Neural cell (in vitro differentiated cells): Measurements from ENCODE around the gene WRAP73. TPM values are rescaled to one million over a fixed set of nuclear protein-coding genes. Genes with fewer than 3 reads are reported as not detected.

Experiments used
- H2AFZ ChIP-seq: fragments of 200-600, 300-800 bp; sonication (generic), shearing (Covaris generic); 2 replicates; pipeline ENCODE4 v1.6.0; 2014; ENCODE audit warnings: low read depth, mild to moderate bottlenecking, antibody characterized with exemption, low read length, moderate library complexity
- H3F3A ChIP-seq: fragments of 200-600 bp; shearing (Covaris generic); 2 replicates; pipeline ENCODE4 v1.6.1; 2016; ENCODE audit warnings: mild to moderate bottlenecking, moderate library complexity, mixed read lengths, antibody characterized with exemption, low read length; ENCODE audit not compliant: insufficient read depth, poor library complexity, severe bottlenecking
- H3K27ac ChIP-seq: fragments of 200-600, 300-800 bp; sonication (generic), shearing (Covaris generic); 2 replicates; pipeline ENCODE4 v1.5.1; 2014; ENCODE audit warnings: mild to moderate bottlenecking, low read length, moderate library complexity
- H3K27me3 ChIP-seq: fragments of 300-800, 200-600 bp; sonication (generic), shearing (Covaris generic); 2 replicates; pipeline ENCODE4 v1.6.0; 2014; ENCODE audit warnings: mild to moderate bottlenecking, low read depth, low read length, moderate library complexity; ENCODE audit not compliant: insufficient read depth
- H3K36me3 ChIP-seq: fragments of 300-800, 200-600 bp; sonication (generic), shearing (Covaris generic); 2 replicates; pipeline ENCODE4 v1.5.1; 2014; ENCODE audit warnings: mild to moderate bottlenecking, antibody characterized with exemption, low read length, moderate library complexity; ENCODE audit not compliant: insufficient read depth
- H3K4me2 ChIP-seq: fragments of 300-800, 200-600 bp; sonication (generic), shearing (Covaris generic); 2 replicates; pipeline ENCODE4 v1.6.0; 2014; ENCODE audit warnings: mild to moderate bottlenecking, low read length
- H3K4me3 ChIP-seq: fragments of 300-800, 200-600 bp; sonication (generic), shearing (Covaris generic); 2 replicates; pipeline ENCODE4 v1.5.1; 2014; ENCODE audit warnings: mild to moderate bottlenecking, low read length, moderate library complexity
- H3K79me2 ChIP-seq: fragments of 200-600 bp; shearing (Covaris generic); replicated peaks from 2 replicates; pipeline ENCODE4 v1.6.0; 2014; ENCODE audit warnings: mild to moderate bottlenecking, low read length, moderate library complexity; ENCODE audit not compliant: insufficient read depth
- H3K9ac ChIP-seq: fragments of 300-800, 200-600 bp; sonication (generic), shearing (Covaris generic); 2 replicates; pipeline ENCODE4 v1.6.1; 2016; ENCODE audit warnings: mild to moderate bottlenecking, low read length, mixed read lengths
- H3K9me2 ChIP-seq: fragments of 200-600 bp; shearing (Covaris generic); 2 replicates; pipeline ENCODE4 v1.6.1; 2016; ENCODE audit warnings: mild to moderate bottlenecking, low read length, mixed read lengths; ENCODE audit not compliant: insufficient read depth
- H3K9me3 ChIP-seq: fragments of 200-600, 300-800 bp; sonication (generic), shearing (Covaris generic); 2 replicates; pipeline ENCODE4 v1.6.1; 2016; ENCODE audit warnings: mild to moderate bottlenecking, mixed run types, low read length, moderate library complexity, mixed read lengths
- H4K20me1 ChIP-seq: fragments of 200-600 bp; shearing (Covaris generic); 2 replicates; pipeline ENCODE4 v1.6.1; 2016; ENCODE audit warnings: mild to moderate bottlenecking, mixed run types; ENCODE audit not compliant: insufficient read depth
- CTCF ChIP-seq: fragments of 450-650 bp; IDR thresholded peaks from 2 replicates; pipeline ENCODE4 v1.5.1; 2014; ENCODE audit warnings: antibody characterized with exemption, mild to moderate bottlenecking, moderate library complexity; ENCODE audit not compliant: poor library complexity, severe bottlenecking
- EP300 ChIP-seq: fragments of 450-650 bp; conservative IDR thresholded peaks from 2 replicates; pipeline ENCODE4 v1.6.1; 2014; ENCODE audit warnings: antibody characterized with exemption, mild to moderate bottlenecking, moderate library complexity; ENCODE audit not compliant: poor library complexity, severe bottlenecking
- MXI1 ChIP-seq: fragments of 450-650 bp; conservative IDR thresholded peaks from 2 replicates; pipeline ENCODE4 v1.6.1; 2014; ENCODE audit warnings: antibody characterized with exemption, mild to moderate bottlenecking; ENCODE audit not compliant: poor library complexity, severe bottlenecking
- POLR2AphosphoS5 ChIP-seq: IDR thresholded peaks from 2 replicates; pipeline ENCODE4 v1.6.1; 2012
- RAD21 ChIP-seq: fragments of 450-650 bp; conservative IDR thresholded peaks from 2 replicates; pipeline ENCODE4 v1.6.1; 2014; ENCODE audit warnings: antibody characterized with exemption, mild to moderate bottlenecking, moderate library complexity
- REST ChIP-seq: IDR thresholded peaks from 2 replicates; pipeline ENCODE4 v1.6.1; 2012; ENCODE audit warnings: borderline replicate concordance
- SMC3 ChIP-seq: fragments of 450-650 bp; conservative IDR thresholded peaks from 2 replicates; pipeline ENCODE4 v1.6.1; 2014; ENCODE audit warnings: antibody characterized with exemption, mild to moderate bottlenecking, moderate library complexity; ENCODE audit not compliant: poor library complexity
- TAF1 ChIP-seq: IDR thresholded peaks from 2 replicates; pipeline ENCODE4 v1.6.1; 2012; ENCODE audit warnings: low read depth
- polyA plus RNA-seq: library from polyadenylated mRNA; depleted of rRNA; stranded (reverse); fragments of >200 nt; gene quantifications from 2 replicates; pipeline ENCODE4 v1.2.3, GENCODE V29; 2014

Gene WRAP73
- polyA plus RNA-seq, 1 donor from 2014 or later = 32.9 TPM

GRCh38 chr1:3609016-3609768, 40.7 kb downstream of the WRAP73 start:
- Histone ChIP-seq H2AFZ (no peak overlapping the region), H3K4me2 (no peak overlapping the region), H4K20me1 (no peaks in the 10 kb centered on the region), H3K27me3 (peaks cover 8% of the 10 kb centered on the region), H3K4me3 (no peak overlapping the region), H3K79me2 (no peaks in the 10 kb centered on the region), H3K27ac (no peak overlapping the region), H3K9me2 (no peaks in the 10 kb centered on the region), H3F3A (no peaks in the 10 kb centered on the region), H3K9ac (no peak overlapping the region), H3K9me3 (no peaks in the 10 kb centered on the region), H3K36me3 (no peaks in the 10 kb centered on the region)
- no peak for TF ChIP-seq TAF1
- TF ChIP-seq MXI1 = no peak
- no peak for TF ChIP-seq EP300
- no peak for TF ChIP-seq CTCF
- no peak for TF ChIP-seq RAD21
- no peak for TF ChIP-seq SMC3
- TF ChIP-seq POLR2AphosphoS5 = no peak
- TF ChIP-seq REST = no peak

DNA sequence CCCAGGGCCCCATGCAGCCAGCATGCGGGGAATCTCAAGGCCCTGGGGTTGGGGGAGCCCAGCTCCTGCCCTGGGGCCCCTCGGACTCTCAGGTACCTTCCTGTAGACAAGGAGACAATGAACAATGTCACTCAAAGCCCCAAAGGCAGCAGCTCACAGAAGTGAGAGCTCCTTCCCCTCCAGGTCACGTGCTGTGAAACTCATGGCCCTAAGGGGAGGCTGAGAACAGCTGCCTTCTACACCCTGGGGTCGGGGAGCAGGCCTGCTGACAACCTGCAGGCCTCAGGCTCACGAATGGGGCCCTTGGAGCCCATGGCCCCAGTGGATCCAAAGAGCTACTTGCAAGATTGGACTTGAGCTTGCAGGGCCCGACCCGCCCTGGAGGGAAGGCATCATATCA, 41.7 kb downstream of the WRAP73 start:
- no peak overlapping the region for H3K9ac ChIP-seq
- H3K27me3 ChIP-seq = peaks cover 8% of the 10 kb centered on the region
- H3K9me3 ChIP-seq = no peaks in the 10 kb centered on the region
- no peaks in the 10 kb centered on the region for H3K79me2 ChIP-seq
- H3K4me2 ChIP-seq = no peak overlapping the region
- H4K20me1 ChIP-seq = no peaks in the 10 kb centered on the region
- no peaks in the 10 kb centered on the region for H3K9me2 ChIP-seq
- H3K36me3 ChIP-seq = no peaks in the 10 kb centered on the region
- H3K4me3 ChIP-seq = no peak overlapping the region
- no peak overlapping the region for H2AFZ ChIP-seq
- TF ChIP-seq EP300 (no peak), TAF1 (no peak), SMC3 (no peak), RAD21 (no peak), REST (no peak), MXI1 (no peak)
- no peak overlapping the region for H3K27ac ChIP-seq
- H3F3A ChIP-seq = no peaks in the 10 kb centered on the region
